Measurements from ENCODE around the gene DNAJB6.

DNA sequence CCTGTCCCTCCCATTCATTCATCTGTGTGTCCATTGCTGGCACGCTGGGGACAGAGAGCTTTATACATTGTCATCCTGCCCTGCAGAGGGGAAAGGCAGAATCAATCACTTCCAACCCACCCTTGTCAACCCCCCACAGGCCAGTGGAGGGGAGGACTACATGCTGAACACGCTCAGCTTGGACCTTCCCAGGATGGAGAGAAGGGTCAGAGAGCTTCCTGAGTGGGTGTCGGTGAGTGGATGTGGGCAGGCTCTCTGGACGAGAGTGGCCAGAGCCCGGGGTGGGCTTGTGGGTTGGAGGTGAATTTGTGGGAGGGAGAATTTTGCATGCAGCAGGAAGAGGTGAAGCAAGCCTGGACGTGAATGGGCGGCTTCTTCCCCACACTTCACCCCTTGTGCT, 93.9 kb downstream of the DNAJB6 start:
- TF ChIP-seq, protein P1, sequence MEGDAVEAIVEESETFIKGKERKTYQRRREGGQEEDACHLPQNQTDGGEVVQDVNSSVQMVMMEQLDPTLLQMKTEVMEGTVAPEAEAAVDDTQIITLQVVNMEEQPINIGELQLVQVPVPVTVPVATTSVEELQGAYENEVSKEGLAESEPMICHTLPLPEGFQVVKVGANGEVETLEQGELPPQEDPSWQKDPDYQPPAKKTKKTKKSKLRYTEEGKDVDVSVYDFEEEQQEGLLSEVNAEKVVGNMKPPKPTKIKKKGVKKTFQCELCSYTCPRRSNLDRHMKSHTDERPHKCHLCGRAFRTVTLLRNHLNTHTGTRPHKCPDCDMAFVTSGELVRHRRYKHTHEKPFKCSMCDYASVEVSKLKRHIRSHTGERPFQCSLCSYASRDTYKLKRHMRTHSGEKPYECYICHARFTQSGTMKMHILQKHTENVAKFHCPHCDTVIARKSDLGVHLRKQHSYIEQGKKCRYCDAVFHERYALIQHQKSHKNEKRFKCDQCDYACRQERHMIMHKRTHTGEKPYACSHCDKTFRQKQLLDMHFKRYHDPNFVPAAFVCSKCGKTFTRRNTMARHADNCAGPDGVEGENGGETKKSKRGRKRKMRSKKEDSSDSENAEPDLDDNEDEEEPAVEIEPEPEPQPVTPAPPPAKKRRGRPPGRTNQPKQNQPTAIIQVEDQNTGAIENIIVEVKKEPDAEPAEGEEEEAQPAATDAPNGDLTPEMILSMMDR (IDR thresholded peaks at IDR 0.05), result no peak
- no peak for TF ChIP-seq POLR2A (IDR thresholded peaks at IDR 0.05)
